ENCODE measurements around the gene XRCC5.

- TF ChIP-seq CTCF (IDR thresholded peaks at IDR 0.05; ENCODE audit: insufficient read depth, low read length, poor library complexity, severe bottlenecking) (no peak), EZH2phosphoT487 (conservative IDR thresholded peaks at IDR 0.05; ENCODE audit: low read length) (no peak)
Measured at GRCh38 chr2:216165711-216166110, 56.6 kb downstream of the XRCC5 start.

Data from SU-DHL-6 (cell line).